OCI-LY1 (cell line): ENCODE measurements around the gene LRFN4.

Source experiments
- CTCF ChIP-seq: fragments of 200-600 bp; sonication (generic), shearing (Covaris generic); IDR thresholded peaks from 2 replicates; pipeline ENCODE4 v1.5.1; 2017; ENCODE audit warnings: mild to moderate bottlenecking, antibody characterized with exemption, low read length, moderate library complexity, mixed read lengths
- EZH2 ChIP-seq: fragments of 200-600 bp; sonication (generic), shearing (Covaris generic); IDR thresholded peaks from 2 replicates; pipeline ENCODE4 v1.8.0; 2017; ENCODE audit warnings: borderline replicate concordance, mixed run types, mild to moderate bottlenecking, antibody characterized with exemption, low read length, moderate library complexity, mixed read lengths

GRCh38 chr11:66870616-66871520 is 14.0 kb downstream of the LRFN4 start:
- TF ChIP-seq CTCF (no peak), EZH2 (no peak)
